Measurements from ENCODE around the gene ZNF397. TPM values are rescaled to one million over a fixed set of nuclear protein-coding genes. Genes with fewer than 3 reads are reported as not detected.

Gene ZNF397
- total RNA-seq, 1 experiment from 2014 or later = 18.3 TPM

DNA sequence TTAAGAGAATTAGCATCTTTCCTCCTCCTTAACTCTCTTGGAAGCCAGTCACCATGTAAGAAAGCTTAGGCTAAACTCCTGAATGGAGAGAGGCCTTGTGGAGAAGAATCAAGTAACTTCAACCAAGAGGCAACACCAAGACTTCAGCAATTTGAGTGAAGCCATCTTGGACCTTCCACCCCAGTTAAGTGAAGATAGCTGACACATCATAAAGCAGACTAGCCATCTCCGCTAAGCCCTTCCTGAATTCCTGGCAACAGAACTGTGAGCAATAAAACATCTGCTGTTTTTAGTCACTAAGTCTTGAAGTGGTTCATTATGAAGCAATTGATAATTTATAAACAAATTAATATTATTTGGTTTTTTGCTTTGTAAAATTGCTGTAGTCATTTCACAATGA is 1.5 kb upstream of the ZNF397 start:
- in situ Hi-C loops (cut with HindIII; ENCODE audit: low pct_unique_long_range_greater_than_20kb, low sequenced_read_pairs) = loop anchor here (25.0 kb wide), 1 partner anchor 98 kb away; the partner anchor contains the start of gene ZNF24

DNA sequence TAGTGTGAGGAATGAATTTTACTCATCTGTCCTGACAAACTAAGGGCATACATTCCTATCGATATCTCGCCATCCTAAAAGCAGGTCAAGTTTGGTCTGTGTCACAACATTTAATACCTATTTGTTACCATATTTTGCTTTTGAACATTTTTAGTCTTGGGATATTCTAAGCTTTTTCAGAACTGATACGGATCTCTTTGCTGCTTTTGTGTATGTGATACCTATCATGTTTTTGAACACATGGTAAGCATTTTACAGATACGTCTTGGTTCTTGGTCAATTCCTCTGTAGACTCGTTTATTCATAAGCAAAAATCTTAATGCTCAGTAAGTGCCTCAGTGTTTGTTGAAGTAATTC is 592 bp downstream of the ZNF397 start:
- in situ Hi-C loops (cut with HindIII; ENCODE audit: low pct_unique_long_range_greater_than_20kb, low sequenced_read_pairs) = loop anchor here (25.0 kb wide), 1 partner anchor 96 kb away; the partner anchor contains the start of gene ZNF24
- no peak for DNase-seq (ENCODE audit: low read depth, low spot score)

More for the DNA sequence above, 1.5 kb upstream of the ZNF397 start:
- DNase-seq (ENCODE audit: low read depth, low spot score) = no peak

DNA sequence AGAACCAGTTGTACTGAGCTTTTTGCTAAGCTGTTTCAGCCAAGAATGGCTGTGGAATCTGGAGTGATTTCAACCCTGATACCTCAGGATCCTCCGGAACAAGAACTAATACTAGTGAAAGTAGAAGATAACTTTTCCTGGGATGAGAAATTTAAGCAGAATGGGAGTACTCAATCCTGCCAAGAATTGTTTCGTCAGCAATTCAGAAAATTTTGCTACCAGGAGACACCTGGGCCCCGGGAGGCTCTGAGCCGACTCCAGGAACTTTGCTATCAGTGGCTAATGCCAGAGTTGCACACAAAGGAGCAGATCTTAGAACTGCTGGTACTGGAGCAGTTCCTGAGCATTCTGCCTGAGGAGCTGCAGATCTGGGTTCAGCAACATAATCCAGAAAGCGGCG is 1.6 kb downstream of the ZNF397 start:
- no peak for DNase-seq (ENCODE audit: low read depth, low spot score)
- in situ Hi-C loops (cut with HindIII; ENCODE audit: low pct_unique_long_range_greater_than_20kb, low sequenced_read_pairs) = loop anchor here (25.0 kb wide), 1 partner anchor 95 kb away; the partner anchor contains the start of gene ZNF24

DNA sequence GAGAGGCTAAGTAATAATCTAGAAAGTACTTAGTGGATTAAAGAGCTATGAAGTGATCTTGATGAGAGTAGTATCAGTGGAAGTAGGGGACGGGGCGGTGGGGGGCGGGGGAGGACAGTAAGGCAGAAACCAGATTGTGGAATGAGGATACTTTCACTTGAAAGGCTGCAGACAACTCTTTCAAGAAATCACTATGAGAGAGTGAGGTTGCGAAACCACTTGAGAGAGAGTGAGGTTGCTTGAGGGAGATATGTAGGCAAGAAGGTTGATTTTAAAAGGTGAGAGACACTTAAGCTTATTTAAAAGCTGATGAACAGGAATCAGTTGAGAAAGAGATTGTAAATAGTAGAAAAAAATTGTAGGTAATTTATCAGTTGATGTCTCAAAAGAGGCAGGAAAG is 3.8 kb downstream of the ZNF397 start:
- in situ Hi-C loops (cut with HindIII; ENCODE audit: low pct_unique_long_range_greater_than_20kb, low sequenced_read_pairs) = loop anchor here (25.0 kb wide), 1 partner anchor 93 kb away; the partner anchor contains the start of gene ZNF24
- no peak for DNase-seq (ENCODE audit: low read depth, low spot score)

DNA sequence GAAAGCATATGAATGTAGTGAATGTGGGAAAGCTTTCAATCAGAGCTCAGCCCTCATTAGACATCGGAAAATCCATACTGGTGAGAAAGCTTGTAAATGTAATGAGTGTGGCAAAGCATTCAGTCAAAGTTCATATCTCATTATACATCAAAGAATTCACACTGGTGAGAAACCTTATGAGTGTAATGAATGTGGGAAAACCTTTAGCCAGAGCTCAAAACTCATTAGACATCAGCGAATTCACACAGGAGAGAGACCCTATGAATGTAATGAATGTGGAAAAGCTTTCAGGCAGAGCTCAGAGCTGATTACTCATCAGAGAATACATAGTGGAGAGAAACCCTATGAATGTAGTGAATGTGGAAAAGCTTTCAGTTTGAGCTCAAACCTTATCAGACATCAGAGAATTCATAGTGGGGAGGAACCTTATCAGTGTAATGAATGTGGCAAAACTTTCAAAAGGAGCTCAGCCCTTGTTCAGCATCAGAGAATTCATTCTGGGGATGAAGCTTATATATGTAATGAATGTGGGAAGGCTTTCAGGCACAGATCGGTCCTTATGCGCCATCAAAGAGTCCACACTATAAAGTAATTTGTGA is 5.0 kb downstream of the ZNF397 start:
- in situ Hi-C loops (cut with HindIII; ENCODE audit: low pct_unique_long_range_greater_than_20kb, low sequenced_read_pairs) = loop anchor here (25.0 kb wide), 1 partner anchor 91 kb away; the partner anchor contains the start of gene ZNF24
- no peak for DNase-seq (ENCODE audit: low read depth, low spot score)

DNA sequence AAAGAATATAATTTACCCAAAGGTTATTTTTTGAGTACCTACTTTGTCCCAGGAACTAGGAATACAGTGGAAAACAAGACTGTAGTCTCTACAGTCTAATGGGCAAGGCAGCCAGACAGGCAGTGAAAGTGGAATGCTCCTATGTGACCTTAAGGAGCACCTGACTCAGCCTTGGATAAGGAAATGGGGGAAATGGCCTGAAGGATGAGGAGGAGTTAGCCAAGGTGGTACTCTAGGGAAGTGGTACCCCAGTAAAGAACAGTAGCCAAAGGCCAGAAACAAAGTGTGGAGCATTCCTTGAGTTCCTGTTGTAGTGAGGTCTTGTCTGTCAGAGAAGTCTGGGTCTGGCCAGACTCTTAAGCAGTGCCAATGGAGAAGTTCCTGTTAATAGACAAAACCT is 6.0 kb downstream of the ZNF397 start:
- DNase-seq (ENCODE audit: low read depth, low spot score) = no peak
- in situ Hi-C loops (cut with HindIII; ENCODE audit: low pct_unique_long_range_greater_than_20kb, low sequenced_read_pairs) = loop anchor here (25.0 kb wide), 1 partner anchor 90 kb away; the partner anchor contains the start of gene ZNF24

DNA sequence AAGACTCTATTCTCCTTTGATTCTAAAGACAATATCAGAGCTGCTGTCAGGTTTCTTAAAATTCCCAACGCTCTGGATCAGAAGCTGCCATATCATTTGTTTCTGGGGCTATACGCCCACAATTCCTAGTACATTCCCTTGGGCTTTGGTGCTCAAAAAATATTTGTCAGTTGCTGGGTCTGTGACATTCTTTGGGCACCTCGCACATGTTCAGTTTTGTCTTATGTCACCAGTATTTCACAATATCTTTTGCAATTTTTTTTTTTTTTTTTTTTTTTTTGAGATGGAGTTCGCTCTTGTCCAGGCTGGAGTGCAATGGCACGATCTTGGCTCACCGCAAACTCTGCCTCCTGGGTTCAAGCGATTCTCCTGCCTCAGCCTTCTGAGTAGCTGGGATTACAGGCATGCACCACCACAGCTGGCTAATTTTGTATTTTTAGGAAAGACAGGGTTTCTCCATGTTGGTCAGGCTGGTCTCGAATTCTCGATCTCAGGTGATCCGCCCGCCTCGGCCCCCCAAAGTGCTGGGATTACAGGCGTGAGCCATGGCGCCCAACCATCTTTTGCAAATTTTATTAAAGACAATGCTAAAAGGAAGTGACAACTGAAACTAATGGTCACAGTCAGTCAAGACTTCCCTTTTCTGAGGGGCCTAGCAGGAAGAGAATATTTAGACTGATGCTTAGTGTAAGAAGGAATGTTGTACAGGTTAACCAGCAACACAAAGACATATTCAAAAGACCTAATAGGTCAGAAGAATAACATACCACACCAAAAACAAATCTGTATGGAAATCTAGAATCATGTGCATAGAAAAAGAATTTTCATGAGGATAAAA is 6.8 kb downstream of the ZNF397 start:
- no peak for DNase-seq (ENCODE audit: low read depth, low spot score)
- in situ Hi-C loops (cut with HindIII; ENCODE audit: low pct_unique_long_range_greater_than_20kb, low sequenced_read_pairs) = loop anchor here (25.0 kb wide), 1 partner anchor 90 kb away; the partner anchor contains the start of gene ZNF24

DNA sequence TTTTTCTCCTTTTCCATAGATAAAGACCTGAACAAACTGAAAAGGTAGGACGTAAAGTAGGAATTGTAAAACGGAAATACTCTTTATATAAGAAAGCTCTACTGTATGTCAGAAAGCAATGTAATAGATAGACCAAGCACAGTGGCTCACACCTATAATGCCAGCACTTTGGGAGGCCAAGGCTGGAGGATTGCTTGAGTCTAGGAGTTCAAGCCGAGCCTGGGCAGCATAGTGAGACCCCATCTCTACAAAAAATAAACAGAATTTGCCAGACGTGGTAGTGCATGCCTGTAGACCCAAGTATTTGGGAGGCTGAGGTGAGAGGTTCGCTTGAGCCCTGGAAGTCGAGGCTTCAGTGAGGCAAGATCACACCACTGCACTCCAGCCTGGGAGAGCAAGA is 7.6 kb downstream of the ZNF397 start:
- DNase-seq (ENCODE audit: low read depth, low spot score) = no peak
- in situ Hi-C loops (cut with HindIII; ENCODE audit: low pct_unique_long_range_greater_than_20kb, low sequenced_read_pairs) = loop anchor here (25.0 kb wide), 1 partner anchor 89 kb away; the partner anchor contains the start of gene ZNF24

DNA sequence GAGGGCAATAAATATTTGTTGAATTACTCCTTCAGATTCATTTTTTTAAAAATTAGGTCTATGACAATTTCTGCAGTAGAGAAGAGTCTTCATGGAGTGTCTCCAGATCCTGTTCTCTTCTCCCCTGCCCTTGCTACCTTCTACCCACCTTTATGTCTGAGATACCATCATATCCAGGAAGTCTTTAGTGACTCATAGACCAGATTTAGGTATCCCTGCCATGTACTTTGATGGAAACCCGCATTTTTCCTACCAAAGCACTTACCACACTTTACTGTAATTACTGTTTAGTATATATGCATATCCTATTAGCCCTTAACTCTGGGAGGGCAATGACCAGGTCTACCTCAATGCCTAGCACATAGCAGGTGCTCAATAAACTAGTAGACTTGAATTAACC is 11.6 kb downstream of the ZNF397 start:
- in situ Hi-C loops (cut with HindIII; ENCODE audit: low pct_unique_long_range_greater_than_20kb, low sequenced_read_pairs) = no loop called here
- no peak for DNase-seq (ENCODE audit: low read depth, low spot score)

DNA sequence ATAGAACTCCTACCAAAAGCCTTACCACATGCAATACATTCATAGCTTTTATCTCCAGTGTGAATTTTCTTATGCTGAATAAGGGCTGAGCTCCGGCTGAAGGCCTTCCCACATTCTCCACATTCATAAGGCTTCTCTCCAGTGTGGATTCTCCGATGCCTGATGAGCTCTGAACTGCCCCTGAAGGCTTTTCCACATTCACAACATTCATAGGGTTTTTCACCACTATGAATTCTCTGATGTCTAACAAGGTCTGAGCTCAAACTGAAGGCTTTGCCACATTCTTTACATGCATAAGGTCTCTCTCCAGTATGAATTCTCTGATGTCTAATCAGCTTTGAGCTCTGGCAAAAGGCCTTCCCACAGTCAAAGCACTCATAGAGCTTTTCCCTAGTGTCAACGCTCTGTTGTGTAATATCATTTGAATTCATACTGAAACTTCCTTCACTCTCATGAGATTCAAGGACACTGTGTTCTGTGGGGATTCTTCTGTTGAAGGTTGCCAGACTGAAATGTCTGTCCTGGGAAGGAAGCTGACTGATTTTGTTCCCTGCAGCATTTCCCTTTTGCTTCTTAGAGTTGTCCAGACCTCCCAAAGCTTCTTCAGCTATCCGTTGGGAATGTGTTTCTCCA is 12.9 kb downstream of the ZNF397 start:
- DNase-seq (ENCODE audit: low read depth, low spot score) = no peak
- in situ Hi-C loops (cut with HindIII; ENCODE audit: low pct_unique_long_range_greater_than_20kb, low sequenced_read_pairs) = no loop called here

DNA sequence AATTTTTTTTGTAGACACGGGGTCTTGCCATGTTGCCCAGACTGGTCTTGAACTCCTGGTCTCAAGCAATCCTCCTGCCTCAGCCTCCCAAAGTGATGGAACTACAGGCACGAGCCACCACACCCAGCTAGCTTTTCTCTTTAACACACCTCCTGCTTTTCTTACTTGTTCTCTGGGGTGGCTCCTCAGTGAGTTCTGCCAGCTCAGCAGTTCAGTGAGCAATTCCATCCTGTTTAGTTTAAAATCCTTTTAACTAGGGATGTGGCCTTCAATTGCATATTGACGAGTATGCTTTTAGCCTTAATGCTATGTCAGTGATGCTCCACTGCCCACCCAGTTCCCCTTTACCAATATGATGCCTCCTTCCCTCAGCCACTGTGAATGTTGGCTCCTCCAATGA is 16.1 kb downstream of the ZNF397 start:
- in situ Hi-C loops (cut with HindIII; ENCODE audit: low pct_unique_long_range_greater_than_20kb, low sequenced_read_pairs) = no loop called here
- no peak for DNase-seq (ENCODE audit: low read depth, low spot score)

DNA sequence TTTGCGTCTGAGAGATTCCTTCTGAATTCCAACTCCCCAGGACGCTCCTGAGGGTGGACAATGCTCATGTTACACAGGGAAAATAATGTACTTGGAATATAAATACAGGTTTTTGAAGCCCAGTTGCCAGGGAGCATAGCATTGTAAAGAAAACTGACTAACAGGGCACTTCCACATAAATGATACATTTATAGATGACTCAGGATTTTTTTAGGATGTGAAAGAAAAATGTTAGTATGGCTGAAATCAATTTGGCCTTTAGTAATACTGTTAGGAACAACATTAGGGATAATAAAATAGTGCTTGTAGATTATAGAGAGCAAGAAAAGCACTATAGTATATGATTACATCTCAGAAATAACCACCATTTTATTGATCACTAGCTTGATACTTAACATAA is 23.6 kb downstream of the ZNF397 start:
- in situ Hi-C loops (cut with HindIII; ENCODE audit: low pct_unique_long_range_greater_than_20kb, low sequenced_read_pairs) = no loop called here
- DNase-seq (ENCODE audit: low read depth, low spot score) = no peak

DNA sequence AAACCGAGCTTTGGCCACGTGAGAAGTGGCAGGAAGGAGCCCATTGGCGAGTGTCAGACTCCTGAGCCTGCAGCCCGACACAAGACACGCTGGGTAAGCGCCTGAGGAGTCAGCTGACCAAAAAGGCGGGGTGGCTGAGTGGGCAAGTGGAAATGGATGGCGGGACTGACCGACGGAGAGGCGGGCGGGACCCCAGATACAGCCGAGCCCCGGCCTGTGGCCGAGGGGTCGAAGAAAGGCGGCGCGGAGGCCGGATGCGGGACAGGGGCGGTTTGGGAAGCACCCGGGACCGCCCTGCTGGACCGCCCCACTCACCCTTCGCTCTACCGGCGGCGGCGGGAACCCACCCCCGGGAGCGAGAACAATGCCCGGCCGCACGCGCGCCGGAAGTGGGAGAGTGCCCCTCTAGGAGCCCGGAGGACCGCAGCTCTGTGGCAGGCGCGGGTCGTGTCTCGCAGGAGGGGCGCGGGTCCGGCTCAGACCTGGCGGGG is 26.4 kb downstream of the ZNF397 start:
- in situ Hi-C loops (cut with HindIII; ENCODE audit: low pct_unique_long_range_greater_than_20kb, low sequenced_read_pairs) = no loop called here
- DNase-seq (ENCODE audit: low read depth, low spot score) = no peak

DNA sequence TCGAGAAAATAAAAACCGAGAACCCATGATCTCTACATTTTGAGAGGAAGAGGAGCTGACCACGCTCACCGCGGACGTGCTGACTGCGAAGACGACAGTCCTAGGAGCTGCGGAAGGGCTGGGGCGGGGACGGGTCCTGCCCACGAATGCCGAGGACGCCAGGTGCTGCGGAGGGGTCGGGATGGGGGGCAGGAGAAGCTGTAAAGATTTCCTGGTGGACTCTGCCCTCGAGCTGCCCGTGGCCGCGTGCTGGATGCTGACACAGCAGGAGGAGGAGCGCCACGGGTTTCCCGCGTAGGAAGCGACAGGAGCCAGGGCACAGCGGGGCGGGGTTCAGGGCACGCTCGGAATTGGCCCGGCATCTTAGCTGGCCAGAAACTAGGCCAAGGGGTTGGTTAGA is 27.0 kb downstream of the ZNF397 start:
- in situ Hi-C loops (cut with HindIII; ENCODE audit: low pct_unique_long_range_greater_than_20kb, low sequenced_read_pairs) = no loop called here
- DNase-seq (ENCODE audit: low read depth, low spot score) = no peak

DNA sequence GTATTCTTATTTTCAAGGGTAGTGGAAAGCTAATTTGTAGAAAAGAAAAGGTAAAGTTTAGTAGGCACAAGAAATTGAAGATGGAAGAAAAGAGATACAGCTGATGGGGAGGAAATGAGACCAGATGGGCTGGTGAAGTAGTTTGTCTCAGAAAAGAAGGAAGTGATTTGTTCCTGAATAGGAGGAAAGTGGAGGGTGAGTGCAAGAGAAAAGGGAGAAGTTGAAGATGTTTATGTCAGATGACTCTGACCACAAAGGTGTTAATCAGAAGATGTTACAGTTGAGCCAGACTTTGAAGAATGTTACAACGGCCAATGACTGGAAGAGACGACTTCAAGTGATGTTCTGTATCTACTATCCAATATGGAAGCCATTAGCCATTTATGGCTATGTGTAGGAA is 28.0 kb downstream of the ZNF397 start:
- no peak for DNase-seq (ENCODE audit: low read depth, low spot score)
- in situ Hi-C loops (cut with HindIII; ENCODE audit: low pct_unique_long_range_greater_than_20kb, low sequenced_read_pairs) = no loop called here

DNA sequence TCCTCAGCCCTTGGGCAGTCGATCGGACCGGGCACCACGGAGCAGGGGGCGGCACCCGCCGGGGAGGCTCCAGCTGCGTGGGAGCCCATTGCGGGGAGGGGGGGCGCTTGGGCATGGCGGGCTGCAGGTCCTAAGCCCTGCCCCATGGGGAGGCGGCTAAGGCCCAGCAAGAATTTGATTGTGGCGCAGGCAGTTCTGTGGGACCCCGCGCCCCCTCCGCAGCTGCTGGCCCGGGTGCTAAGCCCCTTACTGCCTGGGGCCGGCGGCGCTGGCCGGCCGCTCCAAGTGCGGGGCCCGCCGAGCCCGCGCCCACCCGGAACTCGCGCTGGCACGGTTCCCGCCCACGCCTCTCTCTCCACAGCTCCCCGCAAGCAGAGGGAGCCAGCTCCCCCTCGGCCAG is 30.8 kb downstream of the ZNF397 start:
- in situ Hi-C loops (cut with HindIII; ENCODE audit: low pct_unique_long_range_greater_than_20kb, low sequenced_read_pairs) = no loop called here
- DNase-seq (ENCODE audit: low read depth, low spot score) = no peak

DNA sequence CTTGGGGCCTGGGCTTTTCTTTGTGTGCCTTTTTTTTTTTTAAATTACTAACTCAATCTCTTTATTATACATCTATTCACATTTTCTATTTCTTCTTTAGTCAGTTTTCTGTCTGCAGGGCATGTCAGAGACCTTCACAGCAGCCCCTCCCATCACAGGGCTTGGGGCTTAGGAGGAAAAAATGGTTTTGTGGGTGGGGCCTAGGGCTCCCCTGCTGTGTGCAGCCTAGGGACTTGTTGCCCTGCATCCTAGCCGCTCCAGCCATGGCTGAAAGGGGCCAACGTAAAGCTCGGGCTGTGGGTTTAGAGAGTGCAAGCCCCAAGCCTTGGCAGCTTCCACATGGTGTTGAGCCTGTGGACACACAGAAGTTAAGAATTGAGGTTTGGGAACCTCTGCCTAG is 35.4 kb downstream of the ZNF397 start:
- no peak for DNase-seq (ENCODE audit: low read depth, low spot score)
- in situ Hi-C loops (cut with HindIII; ENCODE audit: low pct_unique_long_range_greater_than_20kb, low sequenced_read_pairs) = no loop called here

DNA sequence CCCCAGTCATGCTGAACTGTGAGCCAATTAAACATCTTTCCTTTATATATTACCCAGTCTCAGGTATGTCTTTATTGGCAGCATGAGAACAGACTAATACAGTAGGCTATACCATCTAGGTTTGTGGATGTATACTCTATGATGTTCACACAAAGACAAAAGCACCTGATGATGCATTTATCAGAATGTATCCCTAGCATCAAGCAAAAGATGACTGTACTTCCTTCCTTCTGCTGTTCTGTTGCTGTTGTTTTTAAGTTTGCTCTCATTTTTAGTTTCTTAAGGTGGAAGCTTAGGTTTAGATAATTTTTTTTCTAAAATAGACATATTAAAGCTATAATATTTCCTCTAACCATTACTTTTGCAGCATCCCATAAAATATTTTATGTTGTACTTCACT is 36.8 kb downstream of the ZNF397 start:
- DNase-seq (ENCODE audit: low read depth, low spot score) = no peak
- in situ Hi-C loops (cut with HindIII; ENCODE audit: low pct_unique_long_range_greater_than_20kb, low sequenced_read_pairs) = no loop called here

Measured in SK-MEL-5 (cell line).